ENCODE results near the gene STXBP1.

DNA sequence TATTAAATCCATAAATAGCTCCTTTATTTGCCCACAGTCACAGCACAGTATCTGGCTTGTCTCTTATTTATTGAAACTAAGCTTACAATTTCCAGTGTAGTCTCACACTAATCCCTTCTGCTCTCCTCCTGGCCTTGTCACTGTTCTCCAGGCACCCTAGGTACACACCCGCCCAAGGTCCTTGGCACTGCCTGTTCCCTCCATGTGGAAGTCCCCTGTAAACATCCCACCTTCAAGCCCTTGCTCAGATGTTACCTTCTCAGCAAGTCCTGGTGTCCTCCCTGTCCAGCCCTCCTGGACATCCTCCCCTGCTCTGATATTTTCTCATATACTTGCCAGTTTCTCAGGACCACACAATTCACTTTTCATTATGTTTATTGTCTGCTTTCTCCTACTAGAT, 50.5 kb downstream of the STXBP1 start:
- TF ChIP-seq POU2F2 (IDR thresholded peaks at IDR 0.05; ENCODE audit: low read depth, low read length) (no peak), POLR2A (IDR thresholded peaks at IDR 0.05; ENCODE audit: low read depth, low read length) (no peak), POLR2AphosphoS5 (IDR thresholded peaks at IDR 0.05; ENCODE audit: low read depth, low read length) (no peak), SPI1 (IDR thresholded peaks at IDR 0.05; ENCODE audit: low read depth, low read length) (no peak)
